Stimulated activated CD8-positive, alpha-beta memory T cell treated with anti-CD3 and anti-CD28 coated beads, Interleukin-15, amount 100 ng/mL, for 24 hours (primary cell): Measurements from ENCODE around the gene CBX6.

Experiments used
- DNase-seq: peaks from one replicate; pipeline ENCODE4 v3.0.0-alpha.2; 2020; ENCODE audit warnings: low read depth

CBX6 gene

GRCh38 chr22:38819387-38819940 lies 52.6 kb downstream of the CBX6 start:
- DNase-seq, result no peak

DNA sequence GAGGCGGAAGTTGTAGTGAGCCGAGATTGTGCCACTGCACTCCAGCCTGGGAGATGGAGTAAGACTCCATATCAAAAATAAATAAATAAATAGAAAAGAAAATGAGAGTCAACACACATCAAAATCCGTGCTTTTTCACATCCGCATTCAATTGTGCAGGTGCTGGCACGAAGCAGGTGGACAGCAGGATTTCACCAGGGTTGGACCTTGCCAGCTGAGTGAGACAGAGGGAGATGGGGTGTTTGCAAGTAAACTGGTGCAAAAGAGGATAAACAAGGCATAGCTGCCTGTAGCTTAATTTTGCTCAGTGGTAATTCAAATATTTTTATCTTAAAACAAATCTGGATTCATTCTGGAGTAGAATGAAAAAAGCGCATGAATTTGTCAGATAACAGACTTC lies 54.8 kb downstream of the CBX6 start:
- DNase-seq, result no peak

- DNase-seq, result no peak
Observed at GRCh38 chr22:38815842-38816241, 56.2 kb downstream of the CBX6 start.
